ENCODE data around the gene ZSCAN23. TPM values are rescaled to one million over a fixed set of nuclear protein-coding genes. Genes with fewer than 3 reads are reported as not detected.

ZSCAN23 gene
- total and polyA plus RNA-seq, 2 of the 8 experiments (the other 6 are each of a cell fraction or from before 2014, with no cell fraction given): 0.74 to 5.3 TPM

DNA sequence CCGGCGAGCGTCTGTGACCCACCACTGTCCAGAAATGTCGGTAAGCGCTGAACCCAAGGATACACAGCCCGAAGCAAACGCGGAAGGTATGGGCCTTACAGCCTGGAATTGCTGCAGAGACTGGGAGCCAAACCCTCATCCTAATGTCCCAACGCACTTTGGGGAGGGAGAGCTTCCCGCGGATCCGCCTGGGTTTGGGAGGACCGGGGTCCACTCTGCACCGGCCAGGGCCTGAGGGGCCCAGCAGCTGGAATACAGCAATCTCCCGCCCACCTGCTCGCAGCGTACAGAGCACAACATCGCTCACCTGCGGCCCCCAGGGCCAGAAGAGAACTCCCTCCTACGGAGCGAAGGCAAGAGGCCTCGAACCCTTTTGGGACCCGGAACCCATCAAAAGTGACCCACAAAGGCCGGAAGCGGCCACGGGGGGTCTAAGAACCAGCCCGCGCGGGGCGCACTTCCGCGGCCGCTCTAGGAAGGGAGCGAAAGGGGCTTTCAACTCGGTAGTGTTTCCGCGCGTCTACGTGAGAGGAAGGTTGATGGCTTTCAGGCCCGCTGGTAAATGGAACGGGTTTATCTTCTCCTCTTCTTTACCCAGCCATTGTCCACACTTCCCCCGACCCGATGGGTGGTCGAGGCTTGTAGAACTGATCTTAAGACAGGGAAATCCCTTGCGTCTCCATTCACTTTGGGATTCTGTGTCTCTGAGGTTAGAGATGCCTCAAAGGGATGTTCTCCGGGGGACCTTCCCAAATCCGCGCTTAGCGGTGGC, 43.8 kb downstream of the ZSCAN23 start, which contains the start of gene ZSCAN12 (continued):
- TF ChIP-seq NANOG (IDR thresholded peaks at IDR 0.05; ENCODE audit: insufficient read depth, low read depth, low read length, poor library complexity, severe bottlenecking) (peak; percentile 56), EGR1 (IDR thresholded peaks at IDR 0.05; ENCODE audit: borderline replicate concordance, low read depth, low read length) (peak; percentile 92), RAD21 (IDR thresholded peaks at IDR 0.05 in 1 of 2, conservative IDR thresholded peaks at IDR 0.05 in 1 of 2; ENCODE audit: low read depth in 2 of 2, low read length in 2 of 2) (peak in 1 of 2 experiments; percentile 30; a peak in 1 of 4 replicates), POLR2A (IDR thresholded peaks at IDR 0.05; ENCODE audit: control extremely low read depth in 1 of 2, low read depth in 2 of 2, low read length in 2 of 2) (peak; percentile 74 to 92), SP2 (IDR thresholded peaks at IDR 0.05; ENCODE audit: low read length) (peak; percentile 96), SIX5 (IDR thresholded peaks at IDR 0.05; ENCODE audit: low read depth, low read length) (no peak), TBP (IDR thresholded peaks at IDR 0.05; ENCODE audit: low read depth, low read length) (peak; percentile 88), SIN3A (conservative IDR thresholded peaks at IDR 0.05 in 1 of 2, IDR thresholded peaks at IDR 0.05 in 1 of 2; ENCODE audit: low read depth in 1 of 2, low read length in 2 of 2) (peak; percentile 53 to 62; a peak in 2 of 4 replicates), CREB1 (IDR thresholded peaks at IDR 0.05) (peak; percentile 51; the same call in 1 of the 2 replicates), HDAC2 (IDR thresholded peaks at IDR 0.05; ENCODE audit: borderline replicate concordance in 1 of 2, low read depth in 2 of 2, low read length in 2 of 2) (peak; percentile 8 to 85; a peak in 1 of 4 replicates), KDM5A (IDR thresholded peaks at IDR 0.05; ENCODE audit: low read length) (no peak), TCF12 (IDR thresholded peaks at IDR 0.05; ENCODE audit: low read depth, low read length) (0 out of 2 replicates have a peak, but pooled peaks have one; percentile 43), JUN (IDR thresholded peaks at IDR 0.05; ENCODE audit: low read depth, low read length) (no peak)
- TF ChIP-seq, protein P1, sequence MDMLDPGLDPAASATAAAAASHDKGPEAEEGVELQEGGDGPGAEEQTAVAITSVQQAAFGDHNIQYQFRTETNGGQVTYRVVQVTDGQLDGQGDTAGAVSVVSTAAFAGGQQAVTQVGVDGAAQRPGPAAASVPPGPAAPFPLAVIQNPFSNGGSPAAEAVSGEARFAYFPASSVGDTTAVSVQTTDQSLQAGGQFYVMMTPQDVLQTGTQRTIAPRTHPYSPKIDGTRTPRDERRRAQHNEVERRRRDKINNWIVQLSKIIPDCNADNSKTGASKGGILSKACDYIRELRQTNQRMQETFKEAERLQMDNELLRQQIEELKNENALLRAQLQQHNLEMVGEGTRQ (IDR thresholded peaks at IDR 0.05; ENCODE audit: low read length): no peak
- TF ChIP-seq, protein P2, sequence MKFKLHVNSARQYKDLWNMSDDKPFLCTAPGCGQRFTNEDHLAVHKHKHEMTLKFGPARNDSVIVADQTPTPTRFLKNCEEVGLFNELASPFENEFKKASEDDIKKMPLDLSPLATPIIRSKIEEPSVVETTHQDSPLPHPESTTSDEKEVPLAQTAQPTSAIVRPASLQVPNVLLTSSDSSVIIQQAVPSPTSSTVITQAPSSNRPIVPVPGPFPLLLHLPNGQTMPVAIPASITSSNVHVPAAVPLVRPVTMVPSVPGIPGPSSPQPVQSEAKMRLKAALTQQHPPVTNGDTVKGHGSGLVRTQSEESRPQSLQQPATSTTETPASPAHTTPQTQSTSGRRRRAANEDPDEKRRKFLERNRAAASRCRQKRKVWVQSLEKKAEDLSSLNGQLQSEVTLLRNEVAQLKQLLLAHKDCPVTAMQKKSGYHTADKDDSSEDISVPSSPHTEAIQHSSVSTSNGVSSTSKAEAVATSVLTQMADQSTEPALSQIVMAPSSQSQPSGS (IDR thresholded peaks at IDR 0.05; ENCODE audit: low read length): peak; percentile 62; the same call in 1 of the 2 replicates
- TF ChIP-seq, protein P3, sequence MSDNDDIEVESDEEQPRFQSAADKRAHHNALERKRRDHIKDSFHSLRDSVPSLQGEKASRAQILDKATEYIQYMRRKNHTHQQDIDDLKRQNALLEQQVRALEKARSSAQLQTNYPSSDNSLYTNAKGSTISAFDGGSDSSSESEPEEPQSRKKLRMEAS (IDR thresholded peaks at IDR 0.05): peak; percentile 49
- TF ChIP-seq, protein P4, sequence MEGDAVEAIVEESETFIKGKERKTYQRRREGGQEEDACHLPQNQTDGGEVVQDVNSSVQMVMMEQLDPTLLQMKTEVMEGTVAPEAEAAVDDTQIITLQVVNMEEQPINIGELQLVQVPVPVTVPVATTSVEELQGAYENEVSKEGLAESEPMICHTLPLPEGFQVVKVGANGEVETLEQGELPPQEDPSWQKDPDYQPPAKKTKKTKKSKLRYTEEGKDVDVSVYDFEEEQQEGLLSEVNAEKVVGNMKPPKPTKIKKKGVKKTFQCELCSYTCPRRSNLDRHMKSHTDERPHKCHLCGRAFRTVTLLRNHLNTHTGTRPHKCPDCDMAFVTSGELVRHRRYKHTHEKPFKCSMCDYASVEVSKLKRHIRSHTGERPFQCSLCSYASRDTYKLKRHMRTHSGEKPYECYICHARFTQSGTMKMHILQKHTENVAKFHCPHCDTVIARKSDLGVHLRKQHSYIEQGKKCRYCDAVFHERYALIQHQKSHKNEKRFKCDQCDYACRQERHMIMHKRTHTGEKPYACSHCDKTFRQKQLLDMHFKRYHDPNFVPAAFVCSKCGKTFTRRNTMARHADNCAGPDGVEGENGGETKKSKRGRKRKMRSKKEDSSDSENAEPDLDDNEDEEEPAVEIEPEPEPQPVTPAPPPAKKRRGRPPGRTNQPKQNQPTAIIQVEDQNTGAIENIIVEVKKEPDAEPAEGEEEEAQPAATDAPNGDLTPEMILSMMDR (IDR thresholded peaks at IDR 0.05; ENCODE audit: control extremely low read depth in 1 of 3, insufficient read depth in 1 of 3, low read depth in 1 of 3, low read length in 3 of 3): peak; percentile 43 to 54 (median 45)

All from H1 (cell line).